ENCODE results near the gene DNAJB8. TPM values are rescaled to one million over a fixed set of nuclear protein-coding genes. Genes with fewer than 3 reads are reported as not detected.

The DNAJB8 gene
- total RNA-seq, 1 donor from 2014 or later = not detected

DNA sequence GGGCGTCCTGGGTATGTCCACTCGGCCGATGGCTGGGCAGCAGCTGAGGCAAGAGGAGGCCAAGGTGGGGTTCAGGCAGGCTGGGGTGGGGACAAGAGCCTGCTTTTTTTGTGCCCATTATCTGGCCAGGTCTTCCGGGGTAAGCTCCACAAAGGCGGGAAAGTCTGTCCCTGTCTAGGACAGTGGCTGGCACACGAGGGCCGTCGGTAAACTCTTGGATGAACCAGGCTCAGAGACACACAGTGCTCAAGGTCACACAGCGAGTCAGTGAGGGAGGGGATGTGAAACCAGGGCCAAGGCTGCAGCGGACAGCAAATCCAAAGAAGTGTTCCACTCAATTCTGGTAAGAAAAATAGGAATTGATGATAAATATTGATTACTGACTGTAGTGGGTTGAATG lies 2.9 kb downstream of the DNAJB8 start:
- ATAC-seq = no peak

DNA sequence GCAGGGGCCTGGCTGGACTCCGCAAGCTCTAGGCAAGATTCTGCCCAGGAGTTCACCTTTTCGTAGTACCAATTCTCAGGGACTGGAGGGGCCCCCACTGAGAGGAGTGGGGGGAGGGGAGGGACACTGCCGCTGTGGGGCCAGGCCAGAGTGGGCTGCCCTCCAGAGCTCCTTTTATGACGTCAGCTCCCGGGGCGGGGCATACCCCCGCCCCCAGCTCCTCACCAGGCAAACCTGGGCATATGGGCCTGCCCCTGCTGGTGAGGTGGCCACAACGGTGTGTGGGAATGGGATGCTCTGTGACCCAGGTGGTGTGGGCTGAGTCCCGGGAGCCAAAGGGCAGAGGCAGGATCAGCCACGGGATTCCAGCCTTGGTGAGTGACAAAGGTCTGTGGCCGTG lies 3.3 kb downstream of the DNAJB8 start:
- no peak for ATAC-seq

DNA sequence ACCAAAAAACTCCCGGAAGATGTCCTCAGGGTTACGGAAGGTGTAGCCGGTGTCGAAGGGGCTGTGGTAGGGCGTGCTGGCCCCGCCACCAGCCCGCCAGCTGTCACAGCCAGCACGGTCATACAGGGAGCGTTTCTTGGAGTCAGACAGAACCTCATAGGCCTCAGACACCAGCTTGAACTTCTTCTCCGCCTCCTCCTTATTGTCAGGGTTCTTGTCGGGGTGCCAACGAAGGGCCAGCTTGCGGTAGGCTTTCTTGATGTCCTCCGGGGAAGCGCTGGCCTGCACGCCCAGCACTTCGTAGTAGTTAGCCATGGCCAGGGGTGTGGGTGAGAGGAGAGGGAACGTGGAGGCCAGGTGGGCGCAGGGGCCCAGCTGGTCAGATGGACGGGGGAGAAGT lies 3.8 kb downstream of the DNAJB8 start:
- no peak for ATAC-seq

DNA sequence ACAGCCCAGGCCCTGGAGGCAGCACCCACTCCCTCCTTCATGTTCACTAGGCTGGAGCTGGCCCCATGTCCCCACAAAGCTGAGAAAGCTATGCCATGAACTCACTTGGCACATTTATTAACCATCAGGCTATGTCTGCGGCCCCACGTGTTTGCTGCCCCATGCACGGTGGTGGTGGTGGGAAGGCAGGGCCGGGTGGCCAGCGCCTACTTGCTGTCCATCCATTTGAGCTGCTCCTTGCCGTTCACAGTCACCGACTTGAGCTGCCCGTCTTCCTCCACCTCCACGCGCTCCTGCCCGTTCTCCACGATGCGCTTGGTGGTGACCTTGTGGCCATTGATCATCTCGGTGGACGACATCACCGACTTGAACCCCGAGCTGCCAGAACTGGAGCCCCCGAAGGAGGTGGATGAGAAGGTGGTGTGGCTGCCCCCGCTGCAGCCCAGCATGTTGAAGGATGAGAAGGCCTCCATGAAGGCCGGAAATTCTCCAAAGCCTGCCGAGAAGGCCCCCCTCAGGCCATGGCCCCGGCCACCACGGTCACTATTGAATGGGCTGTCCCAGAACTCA lies 4.3 kb downstream of the DNAJB8 start:
- ATAC-seq = no peak

DNA sequence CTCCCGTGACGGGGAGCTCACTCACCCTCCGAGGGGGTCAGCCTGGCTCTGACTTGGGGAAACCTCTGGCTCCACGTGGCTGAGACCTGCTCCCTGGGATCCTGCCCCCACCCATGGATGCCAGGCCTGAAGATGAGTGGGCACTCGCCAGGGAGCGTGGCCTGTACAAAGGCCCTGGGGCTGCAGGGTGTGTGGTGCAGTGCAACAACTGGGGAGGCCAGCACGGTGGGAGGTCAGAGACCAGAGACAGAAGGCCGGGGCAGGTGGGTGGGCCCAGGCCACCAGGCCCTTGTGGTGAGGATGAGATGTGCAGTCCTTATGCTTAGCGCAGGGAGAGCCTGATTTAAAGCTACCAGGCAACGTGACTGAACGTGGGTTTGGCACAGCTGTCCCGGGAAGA lies 5.0 kb downstream of the DNAJB8 start:
- no peak for ATAC-seq

DNA sequence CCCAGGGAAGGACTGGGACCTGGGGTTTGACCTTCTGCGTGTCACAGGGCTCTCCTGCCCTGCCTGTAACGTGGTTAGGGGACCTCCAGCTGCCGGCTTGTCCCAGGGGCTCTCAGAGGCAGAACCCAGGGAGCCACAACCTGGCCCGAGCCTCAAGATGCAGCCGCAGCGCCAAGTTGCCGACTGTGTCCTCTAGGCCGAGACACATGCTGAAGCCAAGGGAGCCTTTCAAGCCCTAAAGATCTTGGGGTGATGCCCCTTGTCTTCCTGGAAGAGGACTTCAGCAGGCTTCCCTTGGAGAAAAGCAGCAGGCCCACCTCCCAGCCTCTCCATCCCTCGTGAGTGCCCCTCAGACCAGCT lies 7.2 kb downstream of the DNAJB8 start:
- no peak for ATAC-seq

DNA sequence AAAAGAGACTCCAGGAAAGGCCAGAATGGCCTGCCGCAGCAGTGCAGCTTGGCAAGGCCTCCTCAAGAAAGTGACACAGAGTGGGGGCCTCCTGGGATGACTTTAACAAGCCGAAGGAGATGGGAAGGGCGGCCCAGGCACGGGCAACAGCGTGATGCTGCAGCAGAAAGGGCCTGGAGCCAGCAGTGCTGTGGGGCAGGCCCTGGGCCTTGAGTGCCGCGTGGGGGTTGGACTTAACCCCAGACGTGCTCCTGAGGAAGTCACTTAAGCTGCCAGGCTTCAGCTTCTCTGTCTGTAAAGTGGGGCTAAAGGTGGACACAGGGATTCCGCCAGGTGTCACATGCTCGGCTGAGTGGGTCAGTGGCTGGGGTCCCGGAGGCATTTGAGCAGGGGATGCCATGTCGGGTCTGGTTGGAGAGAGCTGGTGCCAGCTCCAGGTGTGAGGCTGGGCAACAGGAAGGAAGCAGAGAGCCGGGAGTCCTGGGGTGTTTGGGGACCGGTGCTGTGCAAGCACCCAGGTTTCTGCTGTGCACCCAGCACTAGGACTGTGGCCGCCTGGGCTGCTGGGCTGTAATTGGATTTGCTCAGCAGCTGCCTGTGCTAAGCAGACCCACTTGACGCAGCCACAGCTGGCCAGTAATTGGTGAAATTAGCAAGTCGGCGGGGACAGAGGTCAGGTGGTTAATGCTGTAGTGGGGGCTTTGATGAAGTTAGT lies 7.8 kb downstream of the DNAJB8 start:
- no peak for ATAC-seq

DNA sequence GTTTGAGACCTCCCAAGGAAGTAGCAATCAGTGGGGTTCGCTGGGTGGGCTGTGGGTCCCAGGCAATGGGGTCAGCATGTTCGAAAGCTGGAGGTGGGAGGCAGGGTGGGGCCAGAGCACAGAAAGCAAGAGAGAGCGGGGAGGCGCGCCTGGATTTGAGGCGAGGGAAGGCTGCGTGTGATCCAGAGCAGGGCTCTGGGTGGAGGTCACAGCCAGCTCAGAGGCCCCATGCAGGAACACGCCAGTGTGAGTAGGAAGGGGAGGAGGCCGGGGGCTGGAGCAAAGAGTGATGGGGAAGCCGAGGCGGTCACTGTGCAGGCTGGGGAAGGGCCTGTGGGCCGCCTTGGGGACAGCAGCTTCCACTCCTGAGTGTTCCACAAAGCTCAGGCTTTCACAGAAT lies 8.8 kb downstream of the DNAJB8 start:
- ATAC-seq = no peak

DNA sequence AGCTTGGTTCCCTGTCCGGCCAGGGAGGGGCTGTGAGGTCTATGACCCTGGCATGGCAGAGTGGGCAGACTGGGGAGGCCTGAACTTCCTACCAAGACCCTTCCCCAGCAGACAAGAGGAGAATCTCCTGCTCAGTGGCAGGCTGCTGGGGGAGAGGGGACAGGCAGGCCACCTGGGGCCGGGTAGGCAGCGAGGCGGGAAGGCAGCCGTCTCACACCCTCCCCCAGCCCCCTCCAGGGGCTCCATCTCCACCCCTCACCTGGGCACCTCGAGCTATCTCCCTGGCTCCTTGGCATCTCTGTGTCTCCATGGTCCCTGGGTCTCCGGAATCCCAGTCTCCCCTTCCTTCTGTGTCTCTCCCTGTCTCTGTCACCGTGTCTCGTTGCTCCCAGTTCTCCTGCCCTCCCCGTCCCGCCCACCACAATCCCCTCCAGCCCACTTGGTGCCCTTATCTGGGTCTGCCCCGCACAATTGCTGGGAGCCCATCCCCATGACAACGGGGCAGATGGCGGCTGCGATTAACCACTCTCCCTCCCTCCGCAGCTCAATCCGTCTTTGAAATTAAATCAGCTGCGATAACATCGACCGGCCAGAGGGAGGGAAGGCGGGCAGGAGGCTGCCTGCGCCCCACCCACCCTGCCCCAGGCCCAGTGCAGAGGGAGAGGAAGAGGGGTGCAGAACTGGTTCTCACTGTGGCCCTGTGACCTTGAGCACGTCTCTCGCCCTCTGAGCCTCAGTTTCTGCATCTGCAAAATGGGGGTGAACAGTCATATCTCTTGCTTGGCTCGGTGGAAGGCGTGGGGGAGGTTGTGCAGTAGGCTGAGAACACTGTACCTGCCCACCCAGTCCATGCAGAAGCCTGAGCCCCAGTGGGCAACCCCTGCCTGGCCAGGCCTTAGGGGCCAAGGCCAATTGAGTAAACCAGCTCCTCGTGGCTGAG lies 9.6 kb downstream of the DNAJB8 start:
- ATAC-seq = no peak

DNA sequence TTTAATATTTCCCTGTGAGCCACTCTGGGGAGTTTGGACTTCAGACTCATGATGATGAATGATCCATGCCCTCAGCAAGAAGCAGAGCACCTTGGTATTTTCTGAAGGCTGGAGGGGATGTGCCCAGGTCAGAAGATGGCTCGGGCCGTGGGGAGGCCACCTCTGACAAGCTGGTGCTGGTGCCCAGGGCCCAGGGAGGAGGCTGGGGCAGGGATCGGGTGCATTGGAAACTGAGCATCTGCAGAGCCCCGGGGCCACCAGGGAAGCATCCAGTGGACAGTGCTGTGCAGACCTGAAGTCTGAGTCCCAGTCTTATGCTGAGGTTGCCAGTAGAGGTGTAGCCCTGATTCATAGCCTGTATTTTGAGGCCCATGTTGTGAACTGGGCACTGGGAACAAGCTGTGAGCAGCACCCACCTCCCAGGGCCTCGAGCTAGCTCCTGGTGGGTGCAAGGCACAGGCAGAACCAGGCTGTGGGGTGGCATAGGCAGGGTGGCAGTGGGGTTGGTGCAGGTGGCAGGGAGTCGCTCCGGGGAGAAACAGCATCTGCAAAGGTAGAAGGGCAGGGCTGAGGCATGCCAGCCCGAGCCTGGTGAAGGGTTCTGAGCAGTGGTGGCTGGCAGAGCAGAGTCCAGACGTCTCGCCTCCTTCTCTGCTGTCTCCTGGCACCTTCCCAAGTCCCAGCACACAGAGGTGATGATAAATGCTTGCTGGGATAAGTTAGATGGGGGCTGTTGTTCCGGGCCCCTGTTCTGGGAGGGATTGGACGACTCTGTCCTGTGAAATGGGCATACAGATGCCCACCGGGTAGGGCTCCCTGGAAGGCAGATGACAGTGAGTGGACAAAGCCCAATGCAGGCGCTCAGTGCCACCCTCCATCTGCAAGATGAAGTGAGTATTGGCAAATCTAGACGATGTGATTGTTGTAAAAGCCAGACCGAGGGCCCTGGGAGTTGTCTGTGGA lies 10.6 kb downstream of the DNAJB8 start:
- ATAC-seq = no peak

DNA sequence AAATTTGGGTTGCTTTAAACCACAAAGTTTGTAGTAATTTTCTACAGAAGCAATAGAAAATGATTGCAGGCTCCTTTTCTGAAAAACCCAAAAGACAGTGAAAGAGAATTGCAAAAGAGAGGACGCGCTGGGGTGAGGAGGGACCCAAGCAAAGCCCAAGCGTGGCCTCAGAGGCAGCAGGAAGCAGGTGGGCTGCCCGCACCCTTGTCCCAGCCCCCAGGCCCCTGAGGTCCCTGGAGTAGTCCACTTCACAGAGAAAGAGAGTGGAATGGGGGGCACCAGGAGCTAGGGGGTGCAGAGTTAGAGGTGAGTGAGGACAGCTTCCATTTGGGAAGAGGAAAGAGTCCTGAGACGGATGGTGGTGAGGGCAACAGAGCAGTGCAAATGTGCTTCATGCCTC lies 11.6 kb downstream of the DNAJB8 start:
- ATAC-seq = no peak

DNA sequence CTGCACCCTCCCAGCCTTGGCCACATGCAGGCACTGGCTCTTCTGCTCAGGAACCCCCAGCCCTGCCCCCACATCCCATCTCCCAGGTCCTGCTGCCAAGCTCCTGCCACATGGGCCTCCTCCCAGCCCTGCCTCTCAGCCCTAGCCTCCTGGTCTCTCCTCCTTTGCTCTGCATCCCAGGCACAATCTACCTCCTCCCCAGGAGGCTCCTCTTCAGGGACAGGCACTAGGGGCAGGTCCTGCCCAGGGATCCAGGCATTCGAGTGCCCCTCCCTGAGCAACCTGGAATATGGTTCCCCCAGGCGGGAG lies 12.4 kb downstream of the DNAJB8 start:
- ATAC-seq = no peak

DNA sequence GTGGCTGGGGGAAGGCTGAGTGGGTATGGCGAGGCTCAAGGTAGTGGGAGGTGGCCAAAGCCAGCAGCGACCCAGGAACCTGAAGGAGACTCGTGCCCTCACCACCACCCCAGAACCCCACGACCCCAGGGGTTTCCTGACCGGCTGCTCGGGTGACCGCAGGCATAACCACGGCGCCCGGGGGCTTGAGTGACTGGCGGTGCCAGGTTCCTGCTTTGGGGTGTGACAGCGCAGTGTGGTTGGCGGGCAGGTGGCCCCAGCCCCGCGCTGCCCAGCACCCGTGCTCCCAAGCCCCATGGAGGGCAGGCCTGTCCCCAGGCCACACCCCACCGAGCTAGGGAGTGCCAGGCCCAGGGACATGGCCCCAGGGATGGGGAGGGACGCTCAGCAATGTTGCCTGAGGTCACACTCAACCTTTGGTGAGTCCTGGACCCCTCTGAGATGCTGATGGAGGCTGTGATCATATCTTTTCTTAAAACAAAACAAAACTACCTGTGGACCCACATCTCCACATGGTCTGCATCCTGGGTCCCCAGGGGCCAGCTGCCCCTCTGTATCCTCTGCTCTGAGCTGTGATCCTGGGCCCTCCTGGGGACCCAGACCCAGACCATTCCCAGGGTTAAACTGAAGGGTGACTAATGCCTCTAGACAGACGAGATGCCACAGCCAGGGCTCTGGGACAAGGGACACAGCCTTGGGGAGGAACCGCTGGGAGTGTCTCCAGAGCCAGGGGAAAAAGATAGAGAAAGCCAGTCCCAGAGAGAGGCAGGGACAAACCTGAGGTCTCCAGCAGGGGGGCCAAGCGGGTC lies 13.0 kb downstream of the DNAJB8 start:
- ATAC-seq = no peak

DNA sequence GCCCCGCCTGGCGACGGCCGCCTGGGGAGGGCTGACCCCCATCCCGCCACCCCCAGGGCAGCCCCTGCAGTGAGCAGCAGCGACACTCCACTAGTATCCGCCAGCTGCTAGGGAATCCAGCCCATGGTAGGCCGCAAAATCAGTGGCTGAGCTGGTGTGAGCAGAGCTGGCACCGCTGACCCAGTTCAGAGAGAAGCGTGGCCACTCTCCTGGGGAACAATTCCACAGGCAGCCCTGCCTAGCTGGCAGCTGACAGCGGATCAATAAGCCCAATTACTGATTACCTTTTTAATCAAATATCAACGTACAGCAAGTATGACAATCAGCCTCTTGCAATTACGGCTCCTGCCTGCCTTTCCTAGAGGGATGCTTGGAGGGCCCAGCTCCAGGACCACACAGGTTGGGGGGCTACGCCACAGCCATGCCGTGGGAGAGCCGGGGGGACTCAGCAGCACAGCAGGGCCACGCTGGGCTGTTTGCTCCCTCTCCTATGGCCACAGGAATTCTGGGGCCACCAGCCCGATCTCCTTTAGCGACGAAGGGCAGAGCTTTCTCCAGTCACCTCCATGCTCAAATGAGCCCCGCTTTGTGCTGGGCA lies 13.9 kb downstream of the DNAJB8 start:
- ATAC-seq = no peak

DNA sequence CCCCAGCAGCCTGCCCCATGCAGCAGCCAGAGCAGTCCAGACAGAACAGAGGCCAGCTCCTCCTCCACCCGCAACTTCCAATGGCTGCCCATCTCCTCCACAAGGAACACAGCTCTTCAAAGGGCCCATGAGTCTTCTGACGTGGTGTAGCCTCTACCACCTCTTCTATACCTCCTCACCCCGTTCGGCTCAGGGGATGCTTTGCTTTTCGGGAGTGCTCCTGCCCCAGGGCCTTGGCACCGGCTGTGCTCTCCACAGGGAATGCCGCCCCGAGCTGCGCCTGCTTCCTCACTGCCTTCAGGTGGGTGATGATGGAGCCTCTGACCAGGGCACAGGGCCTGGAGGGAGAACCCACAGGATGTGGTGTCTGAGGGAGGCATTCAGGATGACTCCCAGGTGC lies 14.6 kb downstream of the DNAJB8 start:
- ATAC-seq = no peak

DNA sequence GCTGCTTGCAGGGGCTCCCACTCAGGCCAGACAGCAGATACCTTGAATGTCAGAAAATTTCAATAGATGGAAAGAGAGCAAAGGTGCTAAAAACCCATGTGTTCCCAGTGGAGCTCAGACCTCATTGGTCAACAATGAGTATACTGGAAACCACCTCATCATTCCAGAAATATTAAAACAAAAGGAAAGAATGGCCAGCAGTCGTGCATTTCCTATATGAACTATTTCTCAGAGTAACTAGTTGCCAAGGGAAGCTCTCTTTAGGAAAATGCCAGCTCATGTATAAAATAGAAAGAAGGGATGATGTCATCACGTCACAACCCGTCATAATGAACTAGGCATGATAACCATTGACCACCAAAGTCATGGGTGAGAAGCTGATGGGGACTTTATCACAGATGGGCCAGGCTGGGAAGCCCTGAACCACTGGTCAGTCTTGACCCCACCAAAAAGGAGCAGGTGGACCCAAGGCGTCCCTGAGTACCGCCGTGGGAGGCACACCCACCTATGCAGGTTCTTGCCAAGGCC lies 17.5 kb downstream of the DNAJB8 start:
- ATAC-seq = no peak

DNA sequence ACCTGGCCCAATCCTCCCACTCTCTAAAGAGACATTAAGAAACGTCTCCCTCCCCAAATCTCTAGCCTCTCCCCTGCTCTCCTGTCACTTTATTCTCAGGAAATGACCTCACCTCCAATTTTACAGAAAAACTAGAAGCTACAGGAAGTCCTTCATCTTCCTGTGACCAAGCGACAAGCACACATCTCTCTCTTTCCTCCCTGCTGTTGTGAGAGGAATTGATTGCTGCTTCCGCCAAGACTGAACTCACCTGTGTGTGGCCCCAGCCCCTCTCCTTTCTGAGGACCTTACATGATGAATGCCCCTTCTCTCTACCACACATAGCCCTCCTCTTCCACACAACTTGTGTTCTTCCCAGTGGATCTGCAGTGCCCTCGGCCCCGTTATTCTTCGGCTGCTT lies 18.2 kb downstream of the DNAJB8 start:
- ATAC-seq = no peak

DNA sequence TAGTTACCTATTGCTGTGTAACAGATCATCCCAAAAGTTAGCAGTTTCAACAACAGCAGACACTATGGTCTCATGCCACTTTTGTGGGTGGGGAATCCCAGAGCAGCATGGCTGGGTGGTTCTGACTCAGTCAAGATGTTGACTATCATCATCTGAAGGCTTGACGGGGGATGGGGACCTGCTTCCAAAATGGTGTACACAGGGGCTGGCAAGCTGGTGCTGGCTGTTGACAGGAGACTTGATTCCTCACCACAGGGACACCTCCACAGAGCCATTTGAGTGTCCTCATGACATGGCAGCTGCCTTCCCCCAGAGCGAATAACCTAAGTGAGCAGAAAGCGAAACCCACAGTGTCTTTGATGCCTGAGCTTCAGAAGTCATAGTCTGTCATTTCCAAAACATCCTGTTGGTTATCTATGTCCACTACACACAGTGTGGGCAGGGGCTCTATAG lies 19.1 kb downstream of the DNAJB8 start:
- no peak for ATAC-seq

DNA sequence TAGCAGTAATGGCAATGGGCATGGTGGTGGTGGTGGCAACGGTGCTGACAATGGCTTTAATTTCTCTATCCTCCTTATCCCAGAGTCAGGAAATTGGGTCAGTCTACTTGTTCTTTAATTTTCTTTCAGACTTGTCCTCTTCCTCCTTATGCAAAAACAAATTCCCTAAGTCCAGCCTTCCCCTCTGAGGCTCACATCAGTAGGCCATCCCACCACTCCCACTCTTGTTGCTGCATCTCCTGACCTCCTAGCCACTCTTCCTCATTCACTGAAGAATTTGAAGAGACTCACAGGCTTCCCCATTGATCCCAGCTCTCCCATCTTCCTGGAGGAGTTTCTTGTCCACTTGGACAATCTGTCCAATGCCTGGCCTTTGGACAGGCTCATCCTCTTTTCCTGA lies 19.9 kb downstream of the DNAJB8 start:
- no peak for ATAC-seq

DNA sequence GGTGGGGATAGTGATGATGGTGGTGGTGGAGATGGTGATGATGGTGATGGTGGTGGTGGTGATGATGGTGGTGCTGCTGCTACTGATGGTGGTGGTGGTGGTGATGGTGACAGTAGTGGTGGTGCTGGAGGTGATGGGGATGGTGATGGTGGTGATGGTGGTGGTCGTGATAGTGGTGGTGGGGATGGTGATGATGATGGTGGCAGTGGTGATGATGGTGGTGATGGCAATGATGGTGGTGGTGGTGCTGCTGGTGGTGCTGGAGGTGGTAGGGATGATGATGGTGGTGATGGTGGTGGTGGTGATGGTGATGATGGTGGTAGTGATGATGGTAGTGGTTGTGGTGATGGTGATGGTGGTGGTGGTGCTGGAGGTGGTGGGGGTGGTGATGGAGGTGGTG lies 21.3 kb downstream of the DNAJB8 start:
- ATAC-seq = no peak

DNA sequence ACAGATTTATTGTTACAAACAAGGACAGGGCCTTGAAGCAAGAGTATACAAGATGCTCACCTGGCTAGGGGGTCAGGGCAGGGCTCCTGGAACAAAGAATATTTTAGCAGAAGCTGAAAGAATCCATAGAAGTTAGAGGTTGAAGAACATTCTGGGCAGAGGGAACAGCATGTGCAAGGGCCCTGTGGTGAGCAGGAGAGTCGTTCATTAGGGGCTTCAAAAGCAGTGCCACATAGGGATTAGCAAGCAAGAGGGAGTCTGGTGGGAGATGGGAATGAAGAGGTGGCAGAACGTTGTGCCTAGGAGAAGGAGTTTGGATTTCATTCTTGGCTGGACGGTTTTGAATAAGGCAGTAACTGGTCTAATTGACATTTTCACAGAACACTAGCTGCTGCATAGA lies 22.9 kb downstream of the DNAJB8 start:
- no peak for ATAC-seq

All from esophagus mucosa (tissue), 1 donor.